Uterus (tissue), 2 donors: ENCODE results near the gene FBXO9.

Experiments used
- POLR2A ChIP-seq, 2 donors: fragments of 450-650 bp; IDR thresholded peaks; one replicate each; pipeline ENCODE4 v1.6.1; 2016; ENCODE audit warnings: antibody characterized with exemption in 2 of 2, mild to moderate bottlenecking in 1 of 2, moderate library complexity in 1 of 2
- TF ChIP-seq, protein P1 (sequence below), 4 experiments: fragments of 200-600 bp in 2 of 4; fragments of 450-650 bp in 2 of 4; sonication (generic) in 2 of 4; IDR thresholded peaks; one replicate each; pipeline ENCODE4 v1.5.1; 2016 to 2019; ENCODE audit warnings: antibody characterized with exemption in 4 of 4, mild to moderate bottlenecking in 2 of 4, moderate library complexity in 1 of 4

DNA sequence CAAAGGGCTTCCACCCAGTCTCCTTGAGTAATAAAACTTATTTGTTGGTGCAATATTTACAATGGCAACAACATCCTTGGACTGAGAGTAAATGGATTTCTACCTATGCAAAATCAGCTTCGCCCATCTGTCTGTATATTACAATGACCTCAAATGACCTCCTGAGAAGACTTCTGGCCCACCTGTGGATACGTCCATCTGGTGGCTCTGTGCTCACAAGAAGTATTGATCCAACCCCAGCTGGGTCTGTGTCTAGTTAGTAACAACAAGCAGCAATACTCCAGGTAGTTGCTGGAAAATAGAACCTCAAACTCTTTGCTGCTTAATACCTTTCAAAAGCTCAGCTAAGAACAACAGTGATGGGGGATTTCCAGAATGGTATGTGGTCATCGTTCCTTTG, 35.4 kb upstream of the FBXO9 start:
- TF ChIP-seq, protein P1, sequence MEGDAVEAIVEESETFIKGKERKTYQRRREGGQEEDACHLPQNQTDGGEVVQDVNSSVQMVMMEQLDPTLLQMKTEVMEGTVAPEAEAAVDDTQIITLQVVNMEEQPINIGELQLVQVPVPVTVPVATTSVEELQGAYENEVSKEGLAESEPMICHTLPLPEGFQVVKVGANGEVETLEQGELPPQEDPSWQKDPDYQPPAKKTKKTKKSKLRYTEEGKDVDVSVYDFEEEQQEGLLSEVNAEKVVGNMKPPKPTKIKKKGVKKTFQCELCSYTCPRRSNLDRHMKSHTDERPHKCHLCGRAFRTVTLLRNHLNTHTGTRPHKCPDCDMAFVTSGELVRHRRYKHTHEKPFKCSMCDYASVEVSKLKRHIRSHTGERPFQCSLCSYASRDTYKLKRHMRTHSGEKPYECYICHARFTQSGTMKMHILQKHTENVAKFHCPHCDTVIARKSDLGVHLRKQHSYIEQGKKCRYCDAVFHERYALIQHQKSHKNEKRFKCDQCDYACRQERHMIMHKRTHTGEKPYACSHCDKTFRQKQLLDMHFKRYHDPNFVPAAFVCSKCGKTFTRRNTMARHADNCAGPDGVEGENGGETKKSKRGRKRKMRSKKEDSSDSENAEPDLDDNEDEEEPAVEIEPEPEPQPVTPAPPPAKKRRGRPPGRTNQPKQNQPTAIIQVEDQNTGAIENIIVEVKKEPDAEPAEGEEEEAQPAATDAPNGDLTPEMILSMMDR (IDR thresholded peaks at IDR 0.05): no peak
- no peak for TF ChIP-seq POLR2A (IDR thresholded peaks at IDR 0.05)
